Astrocyte of the cerebellum (primary cell): ENCODE results near the gene PLPP1.

Experiments
- DNase-seq: peaks from one replicate; pipeline ENCODE4 v3.0.0-alpha.2; 2011; ENCODE audit warnings: low read depth
- H3K4me3 ChIP-seq: 2 replicates; pipeline ENCODE4 v1.5.1; 2011; ENCODE audit warnings: mild to moderate bottlenecking, low read depth, low read length, moderate library complexity
- CTCF ChIP-seq: IDR thresholded peaks from 2 replicates; pipeline ENCODE4 v1.5.1; 2012; ENCODE audit warnings: low read length, low read depth, moderate library complexity, mild to moderate bottlenecking; ENCODE audit errors: missing control alignments
- in situ Hi-C: cut with HindIII; loops from 2 replicates; pipeline ENCODE4 v1.10.0; 2017; ENCODE audit warnings: low sequenced_read_pairs

The PLPP1 gene

GRCh38 chr5:55498457-55498856, 36.3 kb downstream of the PLPP1 start:
- in situ Hi-C loops = no loop called here
- H3K4me3 ChIP-seq = no peak overlapping the region
- no peak for DNase-seq
- TF ChIP-seq CTCF = no peak

GRCh38 chr5:55497712-55498111, 37.1 kb downstream of the PLPP1 start:
- DNase-seq = no peak
- H3K4me3 ChIP-seq = no peak overlapping the region
- in situ Hi-C loops = no loop called here
- TF ChIP-seq CTCF = no peak

GRCh38 chr5:55495216-55495615, 39.5 kb downstream of the PLPP1 start:
- DNase-seq = no peak
- in situ Hi-C loops = no loop called here
- no peak overlapping the region for H3K4me3 ChIP-seq
- TF ChIP-seq CTCF = no peak

- no peak overlapping the region for H3K4me3 ChIP-seq
- TF ChIP-seq CTCF = no peak
- DNase-seq = no peak
- in situ Hi-C loops = no loop called here
These were observed 42.3 kb downstream of the PLPP1 start for GRCh38 chr5:55492449-55492848.

GRCh38 chr5:55485073-55485472, 49.7 kb downstream of the PLPP1 start:
- TF ChIP-seq CTCF = no peak
- DNase-seq = no peak
- in situ Hi-C loops = no loop called here
- H3K4me3 ChIP-seq = no peak overlapping the region

- no peak overlapping the region for H3K4me3 ChIP-seq
- TF ChIP-seq CTCF = no peak
- in situ Hi-C loops = no loop called here
- DNase-seq = no peak
These were observed 50.2 kb downstream of the PLPP1 start for GRCh38 chr5:55484531-55484930.

GRCh38 chr5:55483885-55484284, 50.9 kb downstream of the PLPP1 start:
- in situ Hi-C loops = no loop called here
- no peak for DNase-seq
- no peak for TF ChIP-seq CTCF

More at GRCh38 chr5:55483885-55484284, 50.9 kb downstream of the PLPP1 start:
- H3K4me3 ChIP-seq = no peak overlapping the region
